ENCODE results near the gene GPD2. TPM values are rescaled to one million over a fixed set of nuclear protein-coding genes. Genes with fewer than 3 reads are reported as not detected.

GPD2 gene
- total and polyA plus RNA-seq, 2 of the 4 experiments (the other 2 are of a cell fraction) = 20.4 to 100 TPM

DNA sequence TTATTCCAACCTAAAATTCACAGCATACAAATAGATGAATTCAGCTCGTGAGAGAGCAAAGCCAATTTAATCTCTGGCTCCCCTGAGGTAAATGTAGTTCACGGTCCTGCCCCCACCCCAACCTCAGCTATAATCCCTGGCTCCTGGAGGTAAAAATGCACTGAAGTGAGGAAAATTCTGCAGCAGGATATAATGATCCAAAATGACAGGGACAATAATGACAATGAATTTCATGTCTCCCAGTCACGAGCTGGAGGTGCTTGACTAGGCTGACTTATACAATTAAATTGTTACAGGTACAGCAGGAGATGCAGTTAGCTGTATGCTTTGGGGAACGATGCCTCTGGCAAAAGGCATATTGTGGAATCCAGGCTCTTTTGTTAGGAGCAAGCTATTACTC lies 82.0 kb downstream of the GPD2 start:
- intact Hi-C loops (cut with micrococcal nuclease) (loop anchor here (10.0 kb wide), 1 partner anchor 113 kb away; no protein-coding TSS in a partner anchor), in situ Hi-C loops (cut with MboI; ENCODE audit: low sequenced_read_pairs) (no loop called here), dilution Hi-C loops (cut with HindIII; ENCODE audit: low sequenced_read_pairs, unreplicated experiment) (no loop called here)
- WGBS, 2 experiments (ENCODE audit: extremely low coverage in 2 of 2, insufficient read length in 1 of 2) = no CpG with 5 or more reads among the region's 4 CpGs
- H3K79me1 ChIP-seq (ENCODE audit: low read depth in 1 of 2, low read length in 2 of 2) = no peaks in the 10 kb centered on the region; a peak in 1 of 4 replicates
- peaks cover 3% of the 10 kb centered on the region; the same call in 1 of the 2 replicates for H3K9me3 ChIP-seq (ENCODE audit: control insufficient read depth, insufficient read depth, low read length)
- no peak overlapping the region for H3K4me2 ChIP-seq (ENCODE audit: low read depth, low read length)
- H2BK15ac ChIP-seq (ENCODE audit: low read depth, low read length) = no peak overlapping the region
- H3K4me3 ChIP-seq (ENCODE audit: insufficient read depth, low read depth, low read length) = no peak overlapping the region
- H3K9ac ChIP-seq (ENCODE audit: low read depth, low read length) = no peak overlapping the region
- DNase-seq = no peak
- no peak overlapping the region for H3K14ac ChIP-seq (replicated peaks; ENCODE audit: low read depth, low read length)
- no peak overlapping the region for H3K4ac ChIP-seq (ENCODE audit: low read depth, low read length)
- ChIA-PET CTCF (no interaction called here), POLR2A (ENCODE audit: unreplicated experiment) (no interaction called here)
- no peak overlapping the region for H3K18ac ChIP-seq (ENCODE audit: low read depth, low read length)
- H2BK20ac ChIP-seq (ENCODE audit: low read depth, low read length) = no peak overlapping the region
- H2AFZ ChIP-seq (replicated peaks; ENCODE audit: low read length, poor library complexity) = no peak overlapping the region
- no peak for ATAC-seq (ENCODE audit: low read depth)
- TF ChIP-seq FOS (IDR thresholded peaks at IDR 0.05; ENCODE audit: low read depth, low read length) = no peak
- TF ChIP-seq, protein P1, sequence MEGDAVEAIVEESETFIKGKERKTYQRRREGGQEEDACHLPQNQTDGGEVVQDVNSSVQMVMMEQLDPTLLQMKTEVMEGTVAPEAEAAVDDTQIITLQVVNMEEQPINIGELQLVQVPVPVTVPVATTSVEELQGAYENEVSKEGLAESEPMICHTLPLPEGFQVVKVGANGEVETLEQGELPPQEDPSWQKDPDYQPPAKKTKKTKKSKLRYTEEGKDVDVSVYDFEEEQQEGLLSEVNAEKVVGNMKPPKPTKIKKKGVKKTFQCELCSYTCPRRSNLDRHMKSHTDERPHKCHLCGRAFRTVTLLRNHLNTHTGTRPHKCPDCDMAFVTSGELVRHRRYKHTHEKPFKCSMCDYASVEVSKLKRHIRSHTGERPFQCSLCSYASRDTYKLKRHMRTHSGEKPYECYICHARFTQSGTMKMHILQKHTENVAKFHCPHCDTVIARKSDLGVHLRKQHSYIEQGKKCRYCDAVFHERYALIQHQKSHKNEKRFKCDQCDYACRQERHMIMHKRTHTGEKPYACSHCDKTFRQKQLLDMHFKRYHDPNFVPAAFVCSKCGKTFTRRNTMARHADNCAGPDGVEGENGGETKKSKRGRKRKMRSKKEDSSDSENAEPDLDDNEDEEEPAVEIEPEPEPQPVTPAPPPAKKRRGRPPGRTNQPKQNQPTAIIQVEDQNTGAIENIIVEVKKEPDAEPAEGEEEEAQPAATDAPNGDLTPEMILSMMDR (conservative IDR thresholded peaks at IDR 0.05; ENCODE audit: low read depth, low read length) = no peak
- no peak overlapping the region for H3K23ac ChIP-seq (ENCODE audit: low read depth, low read length)
- peaks cover 3% of the 10 kb centered on the region; the same call in 1 of the 2 replicates for H3K36me3 ChIP-seq (ENCODE audit: control insufficient read depth, insufficient read depth, low read length)
- H2BK120ac ChIP-seq (ENCODE audit: low read depth, low read length) = no peak overlapping the region
- no peak overlapping the region for H2AK9ac ChIP-seq (replicated peaks; ENCODE audit: low read depth, low read length, poor library complexity)
- no peak overlapping the region for H4K8ac ChIP-seq (ENCODE audit: low read depth in 2 of 2, low read length in 2 of 2)
- H3K9me1 ChIP-seq (ENCODE audit: insufficient read depth, low read length) = no peaks in the 10 kb centered on the region
- no TSS peak for BruUV-seq (replicated peaks)
- H4K20me1 ChIP-seq (ENCODE audit: insufficient read depth, low read length) = no peaks in the 10 kb centered on the region
- no peak overlapping the region for H3K56ac ChIP-seq (ENCODE audit: extremely low read depth, insufficient read depth, low read length)
- no peak overlapping the region for H4K91ac ChIP-seq (ENCODE audit: insufficient read depth, low read depth, low read length)
- H2AK5ac ChIP-seq (ENCODE audit: low read depth, low read length) = no peak overlapping the region
- no peak overlapping the region for H4K5ac ChIP-seq (ENCODE audit: low read depth, low read length)
- H3K4me1 ChIP-seq (ENCODE audit: control insufficient read depth, insufficient read depth, low read length) = no peaks in the 10 kb centered on the region
- no peak overlapping the region for H3K27ac ChIP-seq (ENCODE audit: insufficient read depth, low read length)
- no peaks in the 10 kb centered on the region for H3K27me3 ChIP-seq (ENCODE audit: control insufficient read depth, insufficient read depth, low read length)
- H2BK5ac ChIP-seq (ENCODE audit: low read depth, low read length, poor library complexity, severe bottlenecking) = no peak overlapping the region

All from IMR-90 (cell line).